Epithelial cell of esophagus (primary cell): ENCODE results near the gene UBTD2.
A peak's percentile ranks its signal among the peaks of the same experiment; 100 is the strongest.

ENCODE experiments used
- DNase-seq: peaks from one replicate; pipeline ENCODE4 v3.0.0; 2010; ENCODE audit warnings: low read depth
- H3K4me3 ChIP-seq: 2 replicates; pipeline ENCODE4 v1.5.1; 2011; ENCODE audit warnings: mild to moderate bottlenecking, low read length, control low read depth
- TF ChIP-seq, protein P1 (sequence below): IDR thresholded peaks from 2 replicates; pipeline ENCODE4 v1.5.1; 2011; ENCODE audit warnings: low read depth, mild to moderate bottlenecking, low read length, control low read depth, inconsistent platforms; ENCODE audit not compliant: insufficient read depth; ENCODE audit errors: missing control alignments

The UBTD2 gene

DNA sequence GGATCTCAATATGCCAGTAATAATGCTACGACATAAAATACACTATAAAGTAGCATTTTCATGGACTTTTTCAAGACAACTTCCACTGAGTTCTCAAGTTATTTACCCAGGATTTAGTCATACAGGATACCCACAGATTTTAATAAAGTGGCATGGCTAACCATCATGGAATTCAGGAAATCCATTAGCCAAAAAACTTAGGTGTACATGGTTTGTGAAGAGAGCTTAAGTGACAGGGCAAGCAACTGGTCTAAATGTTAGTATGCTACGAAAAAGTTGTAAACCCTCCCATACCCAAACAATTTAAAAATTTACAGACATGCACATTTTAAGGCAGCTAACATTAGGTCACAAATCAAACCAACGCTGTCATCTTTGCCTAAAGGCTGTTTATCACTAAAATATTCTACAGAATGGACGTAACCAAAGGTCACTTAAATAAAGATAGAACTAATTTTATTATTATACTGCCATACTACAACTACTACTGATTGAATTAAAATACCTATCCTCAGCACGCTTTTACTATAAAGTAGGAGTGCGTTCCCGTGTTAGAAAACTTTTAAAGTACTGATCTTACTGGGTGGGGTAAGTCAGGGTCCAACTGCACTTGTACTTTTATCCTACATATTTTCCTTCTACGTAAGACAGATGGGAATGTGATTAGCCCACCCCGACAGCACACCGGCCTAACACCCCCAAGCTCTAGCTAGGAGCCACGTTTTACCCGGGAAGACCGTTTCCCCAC is 1.1 kb downstream of the UBTD2 start:
- peak; percentile 56 for DNase-seq
- H3K4me3 ChIP-seq, result peak overlapping the region; percentile 74
- TF ChIP-seq, protein P1, sequence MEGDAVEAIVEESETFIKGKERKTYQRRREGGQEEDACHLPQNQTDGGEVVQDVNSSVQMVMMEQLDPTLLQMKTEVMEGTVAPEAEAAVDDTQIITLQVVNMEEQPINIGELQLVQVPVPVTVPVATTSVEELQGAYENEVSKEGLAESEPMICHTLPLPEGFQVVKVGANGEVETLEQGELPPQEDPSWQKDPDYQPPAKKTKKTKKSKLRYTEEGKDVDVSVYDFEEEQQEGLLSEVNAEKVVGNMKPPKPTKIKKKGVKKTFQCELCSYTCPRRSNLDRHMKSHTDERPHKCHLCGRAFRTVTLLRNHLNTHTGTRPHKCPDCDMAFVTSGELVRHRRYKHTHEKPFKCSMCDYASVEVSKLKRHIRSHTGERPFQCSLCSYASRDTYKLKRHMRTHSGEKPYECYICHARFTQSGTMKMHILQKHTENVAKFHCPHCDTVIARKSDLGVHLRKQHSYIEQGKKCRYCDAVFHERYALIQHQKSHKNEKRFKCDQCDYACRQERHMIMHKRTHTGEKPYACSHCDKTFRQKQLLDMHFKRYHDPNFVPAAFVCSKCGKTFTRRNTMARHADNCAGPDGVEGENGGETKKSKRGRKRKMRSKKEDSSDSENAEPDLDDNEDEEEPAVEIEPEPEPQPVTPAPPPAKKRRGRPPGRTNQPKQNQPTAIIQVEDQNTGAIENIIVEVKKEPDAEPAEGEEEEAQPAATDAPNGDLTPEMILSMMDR, result no peak

DNA sequence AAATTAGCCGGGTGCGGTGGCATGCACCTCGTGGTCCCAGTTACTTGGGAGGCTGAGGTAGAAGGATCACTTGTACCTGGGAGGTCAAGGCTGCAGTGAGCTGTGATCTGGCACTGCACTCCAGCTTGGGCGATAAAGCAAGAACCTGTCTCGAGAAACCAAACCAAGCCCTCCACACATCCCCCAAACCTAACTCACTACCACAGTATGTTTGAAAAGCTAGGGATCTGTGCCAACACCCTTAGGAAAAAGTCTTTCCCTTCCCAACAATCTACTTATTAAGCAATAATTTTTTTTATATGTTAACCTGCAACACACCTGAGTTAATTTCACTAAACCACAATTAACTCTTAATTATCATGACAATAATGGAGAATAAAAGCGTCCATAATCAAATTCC is 2.2 kb downstream of the UBTD2 start:
- H3K4me3 ChIP-seq, result no peak overlapping the region
- DNase-seq, result no peak
- TF ChIP-seq, protein P1, result no peak

DNA sequence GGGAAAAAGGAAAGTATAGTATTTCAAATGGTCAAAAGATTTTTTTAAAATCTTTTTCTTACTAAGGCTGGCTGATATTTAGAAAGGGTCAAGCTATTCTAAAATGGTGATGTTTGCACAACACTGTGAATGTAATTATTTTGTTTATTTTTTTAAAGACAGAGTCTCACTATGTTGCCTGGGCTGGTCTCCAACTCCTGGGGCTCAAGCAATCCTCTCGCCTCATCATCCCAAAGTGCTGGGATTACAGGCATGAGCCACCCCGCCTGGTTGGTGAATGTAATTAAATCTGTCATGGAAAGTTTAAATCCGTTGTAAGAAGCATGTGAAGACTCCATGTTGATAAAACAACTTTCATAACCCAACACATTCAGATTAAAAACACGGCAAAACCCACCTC is 2.6 kb downstream of the UBTD2 start:
- TF ChIP-seq, protein P1, result no peak
- DNase-seq, result no peak
- H3K4me3 ChIP-seq, result no peak overlapping the region

DNA sequence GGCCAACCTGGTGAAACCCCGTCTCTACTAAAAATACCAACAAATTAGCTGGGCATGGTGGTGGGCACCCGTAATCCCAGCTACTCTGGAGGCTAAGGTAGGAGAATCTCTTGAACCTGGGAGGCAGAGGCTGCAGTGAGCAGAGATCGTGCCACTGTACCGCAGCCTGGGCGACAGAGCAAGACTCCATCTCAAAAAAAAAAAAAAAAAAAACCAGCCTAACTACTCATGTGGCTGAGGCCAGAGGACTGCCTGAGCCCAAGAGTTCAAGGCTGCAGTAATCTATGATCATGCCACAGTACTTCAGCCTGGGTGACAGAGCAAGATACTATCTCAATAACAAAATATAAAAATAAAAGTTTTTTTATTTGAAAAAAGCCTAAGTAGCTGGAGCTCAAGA is 3.2 kb downstream of the UBTD2 start:
- TF ChIP-seq, protein P1, result no peak

DNA sequence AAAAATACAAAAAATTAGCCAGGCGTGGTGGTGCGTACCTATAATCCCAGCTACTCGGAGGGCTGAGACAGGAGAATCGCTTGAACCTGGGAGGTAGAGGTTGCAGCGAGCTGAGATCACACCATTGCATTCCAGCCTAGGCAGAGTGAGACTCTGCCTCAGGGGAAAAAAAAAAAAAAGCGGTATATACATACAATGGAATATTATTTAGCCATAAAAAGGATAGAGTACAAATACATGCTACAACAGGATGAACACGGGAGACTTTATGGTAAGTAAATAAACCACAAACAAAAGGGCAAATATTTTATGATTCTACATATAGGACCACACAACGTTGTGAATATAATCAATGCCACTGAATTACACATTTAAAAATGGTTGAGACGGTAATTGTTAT is 5.2 kb downstream of the UBTD2 start:
- H3K4me3 ChIP-seq, result no peak overlapping the region
- TF ChIP-seq, protein P1, result no peak
- DNase-seq, result no peak

More for the DNA sequence above, 3.2 kb downstream of the UBTD2 start:
- no peak overlapping the region for H3K4me3 ChIP-seq
- DNase-seq, result no peak

DNA sequence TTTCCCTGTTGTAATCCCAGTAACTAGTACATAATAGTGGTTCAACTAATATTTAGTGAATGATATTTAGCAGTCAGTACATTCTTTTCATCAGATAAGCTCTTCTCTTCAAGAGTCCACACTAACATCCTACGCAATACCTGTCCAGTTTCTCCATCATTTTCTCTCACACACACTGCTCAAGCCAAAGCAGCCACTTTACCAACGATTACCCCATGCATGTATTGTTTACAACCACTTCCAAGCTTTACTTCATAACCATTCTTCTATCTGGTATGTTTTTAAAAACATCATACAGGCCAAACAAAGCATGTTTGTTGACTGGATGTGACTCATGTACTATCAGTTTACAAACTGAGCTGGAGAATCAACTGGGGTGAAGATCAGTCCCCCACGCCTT is 7.3 kb downstream of the UBTD2 start:
- TF ChIP-seq, protein P1, result no peak
- DNase-seq, result peak; percentile 79
- H3K4me3 ChIP-seq, result no peak overlapping the region

DNA sequence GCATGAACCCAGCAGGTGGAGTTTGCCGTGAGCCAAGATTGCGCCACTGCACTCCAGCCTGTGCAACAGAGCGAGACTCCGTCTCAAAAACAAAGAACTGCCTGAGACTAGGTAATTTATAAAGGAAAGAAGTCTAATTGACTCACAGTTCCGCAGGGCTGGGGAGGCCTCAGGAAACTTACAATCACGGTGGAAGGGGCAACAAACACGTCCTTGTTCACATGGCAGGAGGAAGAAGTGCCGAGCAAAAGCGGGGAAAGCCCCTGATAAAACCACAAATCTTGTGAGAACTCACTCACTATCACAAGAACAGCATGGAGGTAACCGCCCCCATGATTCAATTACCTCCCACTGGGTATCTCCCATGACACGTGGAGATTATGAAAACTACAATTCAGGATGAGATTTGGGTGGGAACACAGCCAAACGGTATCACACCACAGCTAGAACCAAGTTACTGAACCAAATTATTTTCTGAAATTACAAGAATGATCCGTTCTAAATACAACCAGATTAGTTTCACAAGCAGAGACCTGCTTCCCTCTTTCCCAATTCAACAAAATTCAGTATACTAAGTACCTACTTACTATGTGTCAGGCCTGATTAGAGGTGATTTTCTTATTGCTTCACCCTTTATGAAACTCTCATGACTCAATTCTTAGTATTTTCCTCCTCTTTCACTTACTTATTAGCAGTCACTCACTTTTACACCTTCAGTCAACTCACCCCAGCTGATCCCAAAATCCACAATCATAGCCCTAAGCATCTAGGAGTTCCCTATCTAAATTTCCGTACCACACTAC is 8.4 kb downstream of the UBTD2 start:
- no peak overlapping the region for H3K4me3 ChIP-seq
- TF ChIP-seq, protein P1, result no peak
- peak; percentile 93 for DNase-seq
